ENCODE measurements around the gene IMMP2L.

The IMMP2L gene

DNA sequence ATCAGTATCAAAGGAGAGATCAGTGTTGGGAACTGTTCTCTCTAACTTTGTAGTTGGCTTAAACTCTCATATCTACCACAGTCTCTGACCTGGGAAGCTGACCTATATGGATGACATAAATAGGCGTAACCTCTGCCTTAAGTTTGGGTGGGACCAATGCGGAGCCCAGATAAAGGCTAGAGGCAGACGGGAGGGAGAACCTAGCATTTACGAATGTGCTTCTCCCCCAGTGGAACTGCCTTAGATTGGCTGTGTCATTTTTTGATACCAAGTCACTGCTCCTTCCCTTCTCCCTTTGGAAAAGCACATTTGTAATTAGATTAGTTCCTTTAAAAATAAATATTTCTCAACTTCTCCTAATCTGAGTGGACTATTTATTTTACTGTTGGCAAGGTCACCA, 495.0 kb downstream of the IMMP2L start:
- DNase-seq: no peak

DNA sequence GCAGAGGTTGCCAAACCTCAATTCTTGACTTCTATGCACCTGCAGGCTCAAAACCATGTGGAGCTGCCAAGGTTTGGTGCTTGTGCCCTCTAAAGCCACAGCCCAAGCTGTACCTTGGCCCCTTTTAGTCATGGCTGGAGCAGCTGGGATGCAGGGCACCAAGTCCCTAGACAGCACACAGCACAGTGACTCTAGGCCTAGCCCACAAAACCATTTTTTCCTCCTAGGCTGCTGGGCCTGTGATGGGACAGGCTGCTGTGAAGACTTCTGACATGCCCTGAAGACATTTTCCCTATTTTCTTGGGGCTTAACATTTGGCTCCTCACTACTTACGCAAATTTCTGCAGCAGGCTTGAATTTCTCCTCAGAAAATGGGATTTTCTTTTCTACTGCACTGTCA, 499.1 kb downstream of the IMMP2L start:
- no peak for DNase-seq

DNA sequence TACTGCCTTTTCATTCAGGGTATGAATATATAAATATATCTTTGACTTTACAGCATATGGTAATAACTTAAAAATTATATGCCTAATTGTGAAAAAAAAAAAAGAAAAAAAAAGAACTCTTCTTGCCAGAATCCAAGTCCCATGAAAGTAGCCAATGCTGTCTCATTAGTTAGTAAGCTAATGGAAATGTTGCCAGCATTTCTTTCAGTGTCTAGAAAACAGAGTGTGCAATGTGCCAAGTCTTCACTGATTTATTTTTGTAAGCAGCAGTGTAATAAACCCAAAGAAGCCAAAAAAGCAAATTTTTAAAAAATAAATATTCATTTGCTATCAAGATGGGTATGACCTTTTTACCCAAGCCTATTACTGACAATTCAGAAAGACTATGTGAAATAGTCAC, 502.5 kb downstream of the IMMP2L start:
- no peak for DNase-seq

DNA sequence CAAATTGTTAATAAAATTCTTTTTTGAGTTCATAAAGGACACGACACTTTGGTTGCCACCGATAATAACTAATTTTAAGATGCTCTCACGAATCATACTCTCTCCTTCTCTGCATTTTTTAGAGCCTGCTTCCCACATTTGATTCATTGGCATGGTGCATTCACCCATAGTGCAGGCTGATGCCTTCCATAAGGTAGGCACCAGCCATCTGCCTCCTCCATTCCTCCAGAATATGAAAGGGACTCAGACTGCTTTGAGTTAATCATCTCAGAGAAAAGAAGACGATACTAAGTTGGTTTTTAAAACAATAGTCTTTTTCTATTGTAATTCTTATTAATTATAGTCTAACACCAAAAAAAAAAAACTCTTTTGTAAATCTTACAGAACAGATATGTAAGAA, 505.2 kb downstream of the IMMP2L start:
- DNase-seq: no peak

DNA sequence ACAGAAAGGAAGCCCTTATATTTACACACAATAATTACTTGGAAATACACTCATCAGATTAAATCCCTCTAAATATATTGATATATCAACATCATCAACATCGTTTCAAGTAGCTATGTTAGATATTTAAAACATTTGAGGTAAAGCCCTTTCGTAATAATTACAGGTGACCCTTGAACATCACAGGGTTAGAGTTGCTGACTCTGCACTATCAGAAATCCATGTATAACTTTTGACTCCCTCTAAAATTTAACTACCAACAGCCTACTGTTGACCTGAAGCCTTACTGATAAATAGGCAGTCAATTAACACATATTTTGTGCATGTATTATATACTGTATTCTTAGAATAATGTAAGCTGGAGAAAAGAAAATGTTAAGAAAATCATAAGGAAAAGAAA, 505.9 kb downstream of the IMMP2L start:
- DNase-seq: no peak

DNA sequence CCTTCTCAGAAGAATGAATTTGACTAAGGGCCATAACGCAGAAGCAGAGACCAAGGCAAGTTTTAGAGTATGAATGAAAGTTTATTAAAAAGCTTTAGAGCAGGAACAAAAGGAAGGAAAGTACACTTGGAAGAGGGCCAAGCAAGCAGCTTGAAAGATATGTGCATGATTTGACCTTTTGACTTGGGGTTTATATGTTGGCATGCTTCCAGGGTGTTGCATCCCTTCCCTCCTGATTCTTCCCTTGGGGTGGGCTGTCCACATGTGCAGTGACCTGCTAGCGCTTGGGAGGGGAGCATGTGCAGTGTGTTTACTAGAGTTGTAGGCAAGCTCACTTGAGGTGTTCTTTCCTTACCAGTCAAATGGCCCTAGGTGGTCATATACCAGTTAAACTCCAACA, 509.3 kb downstream of the IMMP2L start:
- no peak for DNase-seq

DNA sequence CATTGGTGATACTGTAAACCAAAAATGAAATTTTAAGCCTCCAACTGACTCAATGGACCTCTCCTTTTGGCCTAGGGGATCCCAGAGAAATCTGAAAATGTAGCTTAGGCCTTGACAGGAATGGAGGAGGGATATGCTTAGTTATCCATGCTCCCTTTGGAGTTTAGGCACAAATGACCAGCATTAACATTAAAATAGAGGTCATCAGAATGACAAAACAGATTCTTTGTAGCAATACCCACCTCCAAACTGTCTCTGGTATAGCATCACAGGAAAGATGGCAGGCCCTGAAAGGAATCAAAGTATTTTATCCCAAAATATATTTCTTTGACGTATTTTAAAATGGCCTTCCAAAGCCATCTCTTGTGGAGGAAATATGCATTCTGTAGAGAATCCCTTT, 510.5 kb downstream of the IMMP2L start:
- no peak for DNase-seq

DNA sequence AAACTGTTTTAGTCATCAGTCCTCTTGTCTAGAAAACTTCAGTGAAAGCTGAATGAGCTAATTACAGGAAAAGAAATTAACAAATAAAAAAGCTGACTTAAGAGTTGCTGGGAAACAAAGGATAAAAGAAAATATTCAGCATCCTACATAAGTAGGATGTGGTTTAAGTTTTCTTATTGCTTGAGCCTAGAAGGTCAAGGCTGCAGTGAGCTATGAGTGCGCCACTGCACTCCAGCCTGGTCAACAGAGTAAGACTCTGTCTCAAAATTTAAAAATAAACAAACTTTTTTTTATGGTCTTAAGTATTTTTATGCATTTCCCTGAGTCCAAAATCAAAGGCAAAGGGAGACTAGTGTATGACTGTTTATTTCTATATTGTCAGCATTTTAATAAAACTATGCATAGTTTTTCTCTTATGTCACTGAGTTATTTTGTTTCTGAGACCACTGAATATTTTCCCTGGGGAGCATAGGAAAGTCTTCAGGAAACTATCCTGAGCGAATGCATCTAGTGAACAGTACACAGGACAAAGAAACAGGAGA, 511.3 kb downstream of the IMMP2L start:
- DNase-seq: no peak

DNA sequence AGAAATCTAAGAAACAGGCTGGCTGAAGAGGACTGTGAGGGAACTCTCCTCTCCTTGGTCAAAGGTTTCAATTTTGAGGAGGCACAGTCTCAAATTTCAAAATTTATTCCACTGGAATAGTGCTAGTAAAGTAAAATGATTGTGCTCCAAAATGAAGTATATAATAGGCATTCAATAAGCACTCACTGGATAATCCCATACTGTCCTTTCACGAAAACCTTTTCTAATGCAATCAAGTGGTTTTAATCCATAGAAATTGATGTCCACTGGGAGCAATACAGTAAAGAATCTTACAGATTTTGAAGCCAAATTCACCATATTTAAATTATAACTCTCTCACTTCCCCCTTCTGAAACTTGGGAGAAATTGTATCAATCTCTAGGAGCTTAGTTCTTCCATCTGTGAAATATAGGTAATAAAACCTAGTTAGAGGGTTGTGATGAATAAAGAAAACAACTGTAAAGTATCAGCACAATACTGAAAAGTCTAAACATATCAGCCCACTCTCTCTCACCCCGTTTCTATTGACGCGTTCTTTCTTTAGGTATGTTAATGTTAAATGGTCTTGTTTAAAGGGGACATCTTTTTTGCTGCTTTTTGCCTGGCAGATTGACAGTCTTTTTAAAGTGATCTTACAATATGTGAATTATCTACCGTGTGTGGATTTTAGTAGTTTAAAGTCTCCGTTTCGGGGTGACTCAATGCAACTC, 512.2 kb downstream of the IMMP2L start:
- DNase-seq: no peak

DNA sequence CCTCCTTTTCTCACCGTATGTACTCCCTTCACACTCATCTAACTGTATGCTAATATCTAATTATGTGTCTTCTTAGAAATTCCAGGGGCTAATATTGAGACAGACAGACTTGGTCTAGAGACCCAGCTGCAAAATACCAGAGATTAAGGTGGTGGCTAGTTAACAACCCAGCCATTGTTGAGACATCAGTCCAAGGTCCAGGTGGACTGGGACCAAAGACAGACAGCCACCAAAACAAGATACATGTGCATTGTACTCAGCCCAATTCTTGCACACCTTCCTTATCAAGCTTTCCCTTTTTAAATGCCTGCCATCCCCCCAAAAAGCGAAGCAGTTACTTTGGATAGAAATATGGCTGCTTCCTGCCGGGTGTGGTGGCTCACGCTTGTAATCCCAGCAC, 514.7 kb downstream of the IMMP2L start:
- no peak for DNase-seq

DNA sequence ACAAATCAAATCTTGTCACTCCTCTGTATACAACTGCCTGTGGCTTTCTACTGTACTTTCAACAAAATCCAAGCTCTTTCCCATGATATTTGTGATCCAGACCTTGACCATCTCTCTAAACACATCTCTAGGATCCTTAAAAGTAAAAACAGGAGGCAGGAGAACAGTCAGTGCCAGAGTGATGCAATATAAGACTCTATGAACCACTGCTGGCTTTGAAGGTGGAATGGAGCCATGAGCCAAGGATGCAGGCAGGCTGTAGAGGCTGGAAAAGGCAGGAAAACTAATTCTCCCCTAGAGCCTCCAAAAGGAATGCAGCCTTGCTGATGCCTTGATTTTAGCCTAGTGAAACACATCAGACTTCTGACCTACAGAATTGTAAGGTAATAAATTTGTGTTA, 516.8 kb downstream of the IMMP2L start:
- DNase-seq: no peak

DNA sequence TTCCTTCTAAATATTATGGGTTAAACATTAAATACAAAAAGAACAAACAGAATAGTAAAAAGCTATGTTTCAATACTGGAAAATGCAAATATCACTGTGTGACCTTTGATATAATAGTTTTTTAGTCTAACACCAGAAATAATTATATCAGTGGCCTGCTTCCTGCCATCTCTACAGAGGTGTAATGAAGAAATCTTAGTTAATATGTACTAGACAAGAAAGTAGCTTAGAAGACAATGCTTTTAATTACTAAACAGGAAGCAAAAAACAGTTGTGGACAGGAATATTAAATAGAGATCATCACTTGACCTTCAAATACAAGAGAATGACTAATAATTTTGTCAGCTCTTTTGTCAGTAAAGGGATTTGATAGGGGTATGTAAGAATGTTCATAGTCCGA, 518.7 kb downstream of the IMMP2L start:
- no peak for DNase-seq

DNA sequence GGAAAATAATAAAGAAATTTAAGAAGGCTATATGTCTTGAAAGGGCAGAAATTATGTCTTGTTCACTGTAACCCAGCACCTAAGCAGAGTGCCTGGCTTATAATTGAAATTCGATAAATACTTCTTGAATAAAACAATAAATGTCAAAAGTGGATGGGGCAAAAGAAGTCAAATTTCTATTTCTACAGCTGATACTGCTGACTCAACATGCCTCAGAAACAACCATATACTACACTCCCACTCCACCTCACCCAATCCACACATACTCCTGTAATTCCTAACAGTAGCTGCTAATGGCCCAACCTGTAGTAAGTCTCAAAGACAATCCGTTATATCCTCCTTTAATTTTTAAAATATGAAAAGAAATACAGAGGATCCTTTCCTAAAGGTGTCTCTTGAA, 519.5 kb downstream of the IMMP2L start:
- no peak for DNase-seq

DNA sequence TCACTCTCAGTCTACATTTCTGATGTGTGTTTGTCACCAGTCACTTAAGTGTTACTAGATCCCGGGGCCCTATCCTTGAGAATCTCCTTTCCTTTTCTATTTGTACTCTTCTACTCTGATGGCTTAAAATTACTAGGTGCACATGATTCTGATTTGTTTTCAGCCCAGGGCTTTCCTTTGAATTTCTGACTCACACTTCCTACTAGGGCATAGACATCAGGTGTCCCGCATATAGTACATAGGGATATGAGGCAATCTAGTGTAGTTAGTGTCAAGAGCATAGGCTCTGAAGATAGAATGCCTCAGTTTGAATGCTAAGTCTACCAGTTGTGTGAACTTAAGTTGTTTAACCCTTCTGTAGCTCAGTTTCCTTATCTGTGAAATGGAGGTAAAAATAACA, 520.7 kb downstream of the IMMP2L start:
- no peak for DNase-seq

DNA sequence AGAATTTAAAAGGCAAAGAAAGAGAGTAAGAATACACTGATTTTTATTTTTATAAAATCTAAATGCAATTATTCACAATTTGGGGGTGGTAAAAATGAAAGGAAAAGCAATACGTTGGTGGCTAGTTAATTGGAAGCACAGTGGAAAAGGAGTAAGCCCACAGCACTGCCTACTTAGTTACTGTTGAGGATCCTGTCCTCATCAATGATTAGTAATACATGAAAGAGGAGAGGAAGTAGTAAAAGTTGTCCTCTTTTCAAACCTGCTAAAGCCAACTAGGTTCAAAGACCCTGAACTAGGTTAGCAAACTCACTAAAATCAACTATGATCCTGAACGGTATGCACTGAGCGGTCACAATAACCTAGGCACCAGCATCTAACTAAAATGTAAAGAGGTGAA, 524.1 kb downstream of the IMMP2L start:
- no peak for DNase-seq

DNA sequence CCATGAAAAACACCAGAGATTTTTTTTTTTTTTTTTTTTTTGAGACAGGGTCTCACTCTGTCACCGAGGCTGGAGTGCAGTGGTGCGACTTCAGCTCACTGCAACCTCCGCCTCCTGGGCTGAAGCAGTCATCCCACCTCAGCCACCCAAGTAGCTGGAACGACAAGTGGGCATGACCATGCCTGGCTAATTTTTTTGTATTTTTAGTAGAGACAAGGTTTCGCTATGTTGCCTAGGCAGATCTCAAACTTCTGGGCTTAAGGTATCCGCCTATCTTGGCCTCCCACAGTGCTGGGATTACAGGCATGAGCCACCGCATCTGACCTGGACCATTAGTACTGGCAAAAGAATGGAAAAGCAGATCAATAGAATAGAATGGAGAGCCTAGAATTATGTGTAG, 530.4 kb downstream of the IMMP2L start:
- no peak for DNase-seq

DNA sequence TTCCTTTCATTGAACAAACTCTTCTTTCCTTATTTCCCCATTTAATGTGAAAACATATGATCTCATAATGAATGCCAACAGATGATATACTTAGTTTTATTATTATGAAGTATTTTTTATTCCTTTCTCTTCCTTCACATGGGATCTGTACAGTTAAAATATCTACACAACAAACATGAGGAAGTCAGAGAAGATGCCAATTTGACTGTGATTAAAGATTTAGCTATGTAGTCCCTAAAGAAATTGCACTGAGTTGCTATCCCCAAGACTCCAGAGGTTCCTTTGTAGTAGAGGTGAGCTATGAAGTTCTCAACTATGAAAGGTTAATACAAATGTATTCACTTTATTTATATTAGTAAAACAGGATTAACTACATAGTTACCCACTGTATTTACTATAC, 532.0 kb downstream of the IMMP2L start:
- no peak for DNase-seq

DNA sequence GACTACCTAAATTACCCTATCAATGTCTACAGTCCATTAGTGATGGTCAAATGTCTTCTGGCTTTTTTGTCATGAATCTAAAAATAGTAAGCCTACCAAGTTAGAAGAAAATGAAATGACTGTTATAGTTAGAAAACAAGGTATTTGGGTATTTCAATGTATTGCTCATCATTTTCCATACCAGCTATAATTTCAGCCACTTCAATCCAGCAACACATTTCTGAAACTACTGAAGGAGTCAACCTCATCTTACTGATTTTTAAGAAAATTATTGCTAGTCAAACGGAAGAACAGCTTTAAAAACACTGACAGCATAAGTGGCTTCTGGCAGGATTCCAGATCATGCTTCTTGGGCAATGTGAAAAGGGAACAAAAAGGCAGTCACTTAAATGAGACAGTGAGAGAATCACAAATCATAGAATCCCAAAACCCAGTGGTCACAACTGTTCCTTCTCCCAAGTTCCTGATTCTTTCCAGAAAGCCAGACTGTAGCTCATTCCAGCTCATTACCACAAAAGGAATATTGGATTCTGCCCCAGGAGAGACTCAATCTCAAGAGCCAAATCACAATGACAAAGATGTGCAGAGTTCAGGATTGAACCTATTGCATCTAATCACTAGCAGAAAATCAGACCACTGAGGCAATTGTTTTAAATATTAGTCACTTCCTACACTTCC, 532.6 kb downstream of the IMMP2L start:
- peak; percentile 44 for DNase-seq

DNA sequence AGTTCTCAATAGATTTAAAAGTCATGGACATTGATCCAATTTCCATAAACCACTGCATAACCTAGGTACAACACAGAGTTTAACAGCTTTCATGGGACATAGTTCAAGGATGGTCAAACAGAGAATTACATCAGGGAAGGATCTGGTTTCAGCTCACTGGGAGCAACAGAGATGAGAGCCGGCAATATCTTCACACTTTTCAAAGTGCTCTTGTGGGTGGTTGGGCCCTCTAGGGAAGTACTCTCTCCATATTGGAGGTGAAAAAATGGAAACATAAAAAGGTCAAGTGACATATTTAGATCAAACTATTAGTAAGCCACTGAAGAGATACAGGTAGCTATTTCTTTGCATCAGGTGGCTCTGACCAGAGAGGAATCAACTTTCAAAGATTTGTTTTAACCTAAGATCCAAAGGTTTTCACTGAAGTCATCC, 533.1 kb downstream of the IMMP2L start:
- DNase-seq: peak; percentile 15

DNA sequence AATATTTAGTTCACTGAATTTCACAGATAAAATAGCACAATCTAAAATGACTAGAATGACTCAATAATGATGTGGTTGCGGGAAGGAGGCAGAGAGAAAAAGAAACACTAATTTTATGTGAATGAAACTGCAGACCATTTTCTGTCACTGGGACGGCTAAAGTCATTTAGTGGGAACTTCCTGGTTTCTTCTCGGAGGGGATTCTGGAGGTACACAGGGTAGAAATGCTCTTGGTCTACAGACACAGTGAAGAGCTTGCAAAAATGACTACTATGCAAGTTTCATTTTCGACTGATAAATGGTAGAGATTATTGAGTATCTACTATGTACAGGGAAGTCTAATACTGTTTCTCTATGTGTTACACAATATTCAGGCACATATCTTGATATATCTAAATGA, 534.9 kb downstream of the IMMP2L start:
- no peak for DNase-seq

DNA sequence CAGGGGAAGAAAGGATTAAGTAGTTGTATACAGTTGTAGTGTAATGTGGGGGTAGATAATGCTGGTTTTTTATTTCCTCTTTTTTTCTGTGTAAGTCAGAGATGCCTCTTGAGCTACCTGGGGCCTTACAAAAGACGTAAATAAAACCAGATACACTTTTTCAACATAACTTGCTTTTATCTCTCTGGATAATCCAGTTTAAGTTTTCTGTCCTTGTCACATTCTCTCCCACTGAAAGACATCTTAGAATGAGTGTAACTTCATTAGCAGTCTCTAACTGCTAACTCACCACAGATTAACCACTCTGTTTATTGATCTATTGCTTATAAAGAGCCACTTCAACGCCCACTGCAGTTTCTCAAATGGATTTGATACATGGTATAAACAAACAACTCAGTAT, 535.5 kb downstream of the IMMP2L start:
- DNase-seq: no peak

DNA sequence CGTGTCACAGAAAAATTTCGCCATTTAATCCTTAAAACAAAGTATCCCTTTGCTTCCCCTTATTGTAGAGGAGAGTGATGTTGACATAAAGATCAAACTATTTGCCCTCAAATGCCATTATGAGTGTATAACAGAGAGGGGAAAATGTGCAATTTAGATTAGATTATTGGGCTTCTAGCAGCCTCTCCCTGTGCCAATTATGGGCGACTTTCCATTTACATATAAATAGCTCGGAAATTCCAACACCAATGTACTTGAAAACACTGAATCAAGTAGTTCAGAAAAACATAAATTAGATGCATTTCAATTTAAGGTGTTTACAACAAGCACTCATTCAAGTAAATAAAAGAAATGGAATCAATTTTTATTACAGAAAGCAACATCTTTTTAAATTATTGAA, 535.9 kb downstream of the IMMP2L start:
- DNase-seq: no peak

DNA sequence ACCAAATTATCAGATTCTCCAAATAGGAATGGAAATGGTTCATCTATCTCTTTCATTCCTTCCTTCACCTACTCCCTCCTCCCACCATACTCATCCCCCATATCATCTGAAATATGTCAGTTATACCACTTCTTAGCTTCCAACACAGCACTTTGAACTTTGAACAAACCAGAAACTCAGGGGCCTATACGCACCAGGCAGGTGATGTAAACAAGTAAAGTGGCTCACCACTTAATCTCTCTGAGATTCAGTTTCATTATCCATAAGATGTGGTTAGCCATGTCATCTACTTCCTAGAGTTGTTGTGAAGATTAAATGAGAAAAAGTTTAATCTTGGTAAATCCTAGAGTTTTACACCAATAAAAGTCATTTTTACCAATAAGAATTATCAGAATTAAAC, 537.3 kb downstream of the IMMP2L start:
- DNase-seq: no peak

DNA sequence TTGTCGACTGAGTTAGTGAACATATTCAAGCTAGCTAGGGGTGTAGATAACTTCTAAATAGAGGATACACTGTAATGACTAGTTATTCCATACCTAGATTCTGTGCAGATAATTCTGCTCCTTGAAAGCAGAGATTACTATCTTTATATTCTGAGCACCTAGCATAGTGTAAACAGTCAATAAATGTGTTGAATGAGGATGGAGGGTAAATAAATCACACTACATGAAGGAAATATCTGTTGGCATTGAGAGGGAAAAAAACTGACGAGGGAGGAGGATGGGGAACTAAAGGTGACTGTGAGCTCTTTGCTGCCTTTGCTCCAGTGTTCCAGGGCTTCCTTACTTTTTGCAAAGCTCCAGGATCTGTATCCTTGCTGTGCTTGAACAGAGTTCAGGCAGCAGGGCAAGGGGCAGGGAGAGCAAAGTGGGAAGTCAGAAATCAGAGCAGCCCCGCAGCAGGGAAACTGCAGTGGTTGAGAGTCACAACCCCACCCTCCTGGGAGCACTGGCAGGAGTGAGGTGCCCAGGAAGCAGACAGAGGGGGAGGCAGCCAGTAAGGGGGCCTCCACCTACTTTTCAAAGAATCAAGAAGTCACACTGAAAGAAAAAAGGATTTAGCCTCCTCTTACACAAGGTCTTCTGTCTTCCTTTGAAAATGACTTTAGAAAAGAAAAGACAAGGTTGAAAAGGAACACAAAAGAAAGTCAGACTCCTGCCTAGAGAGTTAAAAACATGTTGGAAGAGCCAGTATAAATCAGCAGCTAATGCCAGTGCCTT, 543.1 kb downstream of the IMMP2L start:
- DNase-seq: peak; percentile 36
